H1 (cell line): ENCODE results near the gene PPP1R10. TPM values are rescaled to one million over a fixed set of nuclear protein-coding genes. Genes with fewer than 3 reads are reported as not detected.

Source experiments
- CTCF ChIA-PET: fragments of 300-600 bp; sonication (Branson Sonifier 250); formaldehyde crosslinking; loops from one replicate; lab custom pipeline; 2021; ENCODE audit not compliant: partially characterized antibody; lab: Charles Lee
- POLR2A ChIA-PET: fragments of 300-600 bp; sonication (Branson Sonifier 250); formaldehyde crosslinking; loops from one replicate; lab custom pipeline; 2021; ENCODE audit warnings: inconsistent platforms; ENCODE audit not compliant: partially characterized antibody; lab: Charles Lee
- DNase-seq, 2 experiments: peaks; one replicate each; pipeline versions ENCODE4 v3.0.0 to v3.0.0-alpha.2; 2010 to 2022; ENCODE audit warnings: low spot score in 2 of 2, low read depth in 1 of 2, mixed read lengths in 1 of 2
- FAIRE-seq: peaks from 2 replicates; lab custom pipeline; 2011; peaks lifted over from hg19 to GRCh38; lab: Jason Lieb, UNC
- H2AFZ ChIP-seq: 2 replicates; pipeline ENCODE4 v1.8.1; 2012; ENCODE audit warnings: low read length, inconsistent platforms
- H2AK5ac ChIP-seq: 2 replicates; pipeline ENCODE4 v1.6.1; 2013; ENCODE audit warnings: low read depth, low read length
- H2BK120ac ChIP-seq: replicated peaks from 2 replicates; pipeline ENCODE3; 2013; ENCODE audit warnings: low read depth, low read length, inconsistent platforms
- H2BK12ac ChIP-seq: 2 replicates; pipeline ENCODE4 v1.6.1; 2013; ENCODE audit warnings: low read depth, low read length
- H2BK15ac ChIP-seq: 2 replicates; pipeline ENCODE4 v1.6.1; 2013; ENCODE audit warnings: low read length
- H2BK20ac ChIP-seq: 2 replicates; pipeline ENCODE4 v1.6.1; 2013; ENCODE audit warnings: low read length
- H2BK5ac ChIP-seq: 2 replicates; pipeline ENCODE4 v1.6.1; 2013; ENCODE audit warnings: low read depth, low read length
- H3K14ac ChIP-seq: 2 replicates; pipeline ENCODE4 v1.6.1; 2013; ENCODE audit warnings: inconsistent platforms; ENCODE audit not compliant: insufficient read length
- H3K18ac ChIP-seq: 2 replicates; pipeline ENCODE4 v1.6.1; 2013; ENCODE audit warnings: low read length; ENCODE audit errors: extremely low read depth
- H3K23ac ChIP-seq: 2 replicates; pipeline ENCODE4 v1.6.1; 2013; ENCODE audit warnings: inconsistent platforms; ENCODE audit not compliant: insufficient read length
- H3K23me2 ChIP-seq: 2 replicates; pipeline ENCODE4 v1.6.1; 2013; ENCODE audit warnings: low read depth, low read length
- H3K27ac ChIP-seq: 2 replicates; pipeline ENCODE4 v1.6.1; 2011; ENCODE audit warnings: low read depth, low read length, inconsistent platforms
- H3K27me3 ChIP-seq, 4 experiments: replicated peaks in 1 of 4; 1 replicate in 1 of 4; 2 replicates in 3 of 4; pipeline versions ENCODE4 v1.6.1 to v1.8.1; 2011 to 2013; ENCODE audit warnings: low read length in 3 of 4, mild to moderate bottlenecking in 3 of 4, inconsistent platforms in 2 of 4, mixed read lengths in 2 of 4, moderate library complexity in 1 of 4; ENCODE audit not compliant: control insufficient read depth in 3 of 4, insufficient read depth in 3 of 4; ENCODE audit errors: extremely low read depth in 1 of 4
- H3K36me3 ChIP-seq, 4 experiments: 2 replicates each; pipeline versions ENCODE4 v1.6.1 to v1.8.1; 2011 to 2013; ENCODE audit warnings: mild to moderate bottlenecking in 4 of 4, low read length in 3 of 4, moderate library complexity in 2 of 4, control low read depth in 1 of 4, inconsistent platforms in 1 of 4; ENCODE audit not compliant: insufficient read depth in 4 of 4, control insufficient read depth in 2 of 4
- H3K4ac ChIP-seq: replicated peaks from 2 replicates; pipeline ENCODE3; 2013; ENCODE audit warnings: low read length, low read depth, mixed read lengths, inconsistent platforms; ENCODE audit not compliant: insufficient read length
- H3K4me1 ChIP-seq, 4 experiments: replicated peaks in 1 of 4; 1 replicate in 1 of 4; 2 replicates in 3 of 4; pipeline versions ENCODE4 v1.6.1 to v1.8.1; 2011 to 2013; ENCODE audit warnings: low read length in 3 of 4, inconsistent platforms in 2 of 4, mixed read lengths in 1 of 4; ENCODE audit not compliant: insufficient read depth in 4 of 4, control insufficient read depth in 3 of 4
- H3K4me2 ChIP-seq, 2 experiments: 2 replicates each; pipeline versions ENCODE4 v1.6.1 to v1.8.1; 2011 to 2013; ENCODE audit warnings: low read depth in 2 of 2, low read length in 2 of 2, control low read depth in 1 of 2, inconsistent platforms in 1 of 2, mild to moderate bottlenecking in 1 of 2; ENCODE audit not compliant: insufficient read depth in 1 of 2
- H3K4me3 ChIP-seq, 4 experiments: fragments of 200-600, 300-600 bp in 1 of 4; sonication (generic), shearing (Covaris generic), sonication (Bioruptor Twin) in 1 of 4; 2 replicates each; pipeline versions ENCODE4 v1.5.1 to v1.8.1; 2011 to 2016; ENCODE audit warnings: low read length in 4 of 4, low read depth in 3 of 4, control low read depth in 2 of 4, inconsistent platforms in 2 of 4, mild to moderate bottlenecking in 2 of 4, mixed read lengths in 1 of 4, moderate library complexity in 1 of 4; ENCODE audit not compliant: insufficient read depth in 2 of 4; ENCODE audit errors: extremely low read depth in 1 of 4
- H3K56ac ChIP-seq: replicated peaks from 2 replicates; pipeline ENCODE3; 2013; ENCODE audit warnings: low read depth, mild to moderate bottlenecking, mixed read lengths, low read length, inconsistent platforms; ENCODE audit not compliant: insufficient read length
- H3K79me1 ChIP-seq: 2 replicates; pipeline ENCODE4 v1.6.1; 2013; ENCODE audit warnings: low read depth, low read length, control low read depth
- H3K79me2 ChIP-seq, 2 experiments: 2 replicates each; pipeline versions ENCODE4 v1.6.1 to v1.8.1; 2012 to 2013; ENCODE audit warnings: low read length in 2 of 2, mild to moderate bottlenecking in 2 of 2, inconsistent platforms in 1 of 2; ENCODE audit not compliant: insufficient read depth in 2 of 2, control insufficient read depth in 1 of 2
- H3K9ac ChIP-seq, 4 experiments: replicated peaks in 1 of 4; 1 replicate in 1 of 4; 2 replicates in 3 of 4; pipeline versions ENCODE4 v1.6.1 to v1.8.1; 2011 to 2013; ENCODE audit warnings: low read depth in 3 of 4, low read length in 3 of 4, control low read depth in 2 of 4, mild to moderate bottlenecking in 2 of 4, moderate library complexity in 2 of 4, inconsistent platforms in 1 of 4; ENCODE audit errors: extremely low read depth in 1 of 4
- H3K9me3 ChIP-seq, 2 experiments: 2 replicates each; pipeline versions ENCODE4 v1.6.1 to v1.8.1; 2012 to 2013; ENCODE audit warnings: mild to moderate bottlenecking in 2 of 2, moderate library complexity in 2 of 2, control low read depth in 1 of 2, inconsistent platforms in 1 of 2, low read depth in 1 of 2, low read length in 1 of 2, mixed read lengths in 1 of 2; ENCODE audit not compliant: insufficient read depth in 2 of 2
- H4K20me1 ChIP-seq, 2 experiments: replicated peaks in 1 of 2; 2 replicates each; pipeline versions ENCODE3 to v1.8.1; 2011 to 2013; ENCODE audit warnings: inconsistent platforms in 2 of 2, low read length in 2 of 2, mild to moderate bottlenecking in 1 of 2; ENCODE audit not compliant: insufficient read depth in 2 of 2, control insufficient read depth in 1 of 2
- H4K5ac ChIP-seq: 2 replicates; pipeline ENCODE4 v1.6.1; 2013; ENCODE audit warnings: low read length, low read depth, mixed read lengths, inconsistent platforms; ENCODE audit not compliant: insufficient read length
- H4K8ac ChIP-seq: 2 replicates; pipeline ENCODE4 v1.8.0; 2013; ENCODE audit warnings: mild to moderate bottlenecking, moderate library complexity, low read length, inconsistent platforms; ENCODE audit not compliant: insufficient read depth; ENCODE audit errors: extremely low read depth
- H4K91ac ChIP-seq: replicated peaks from 2 replicates; pipeline ENCODE3; 2013; ENCODE audit warnings: low read length, mixed read lengths, inconsistent platforms; ENCODE audit not compliant: insufficient read length
- BRCA1 ChIP-seq: IDR thresholded peaks from 2 replicates; pipeline ENCODE4 v1.6.1; 2012; ENCODE audit warnings: low read depth, low read length, improper control_type of control experiment
- CBX8 ChIP-seq: fragments of 300-800, 300-1000 bp; sonication (generic); IDR thresholded peaks from 2 replicates; pipeline ENCODE4 v1.7.1; 2016; ENCODE audit warnings: low read depth, low read length, borderline replicate concordance
- CHD2 ChIP-seq: IDR thresholded peaks from 2 replicates; pipeline ENCODE4 v1.6.1; 2012; ENCODE audit warnings: low read length, improper control_type of control experiment
- KDM5A ChIP-seq: fragments of 200-600 bp; IDR thresholded peaks from 2 replicates; pipeline ENCODE4 v1.7.1; 2012; ENCODE audit warnings: mild to moderate bottlenecking, low read length, inconsistent platforms, mixed read lengths
- MAFK ChIP-seq: IDR thresholded peaks from 2 replicates; pipeline ENCODE4 v1.6.1; 2012; ENCODE audit warnings: low read depth, mild to moderate bottlenecking, improper control_type of control experiment, low read length
- NANOG ChIP-seq: IDR thresholded peaks from 2 replicates; pipeline ENCODE4 v1.6.1; 2011; ENCODE audit warnings: low read length, low read depth, mild to moderate bottlenecking, inconsistent platforms; ENCODE audit not compliant: insufficient read depth, poor library complexity, severe bottlenecking
- SRF ChIP-seq: IDR thresholded peaks from 2 replicates; pipeline ENCODE4 v1.6.1; 2011; ENCODE audit warnings: mild to moderate bottlenecking, low read depth, low read length, moderate library complexity
- SUZ12 ChIP-seq: fragments of 200-600 bp; sonication (generic); IDR thresholded peaks from 2 replicates; pipeline ENCODE4 v1.6.1; 2012; ENCODE audit warnings: mild to moderate bottlenecking, inconsistent platforms, low read length, moderate library complexity, mixed read lengths
- TBP ChIP-seq: IDR thresholded peaks from 2 replicates; pipeline ENCODE4 v1.6.1; 2011; ENCODE audit warnings: low read depth, low read length, improper control_type of control experiment
- TCF12 ChIP-seq: IDR thresholded peaks from 2 replicates; pipeline ENCODE4 v1.6.1; 2011; ENCODE audit warnings: low read depth, mild to moderate bottlenecking, low read length
- WGBS, 2 experiments: shearing (Covaris generic) in 1 of 2; methylation state at CpG; one replicate each; pipeline versions ENCODE4 v1.1.6 to v1.1.7; 2013 to 2015; ENCODE audit warnings: low lambda C conversion rate in 2 of 2, mixed read lengths in 2 of 2, inconsistent platforms in 1 of 2, low coverage in 1 of 2, missing lambda C conversion rate in 1 of 2; ENCODE audit not compliant: insufficient replicate concordance in 2 of 2, insufficient coverage in 1 of 2, insufficient read length in 1 of 2; ENCODE audit errors: extremely low coverage in 1 of 2, missing lambda C conversion rate in 1 of 2; 5-methylcytosine and 5-hydroxymethylcytosine counted together
- polyA plus RNA-seq, 7 experiments: library from polyadenylated mRNA; depleted of rRNA in 3 of 7; stranded (reverse) in 5 of 7; unstranded in 2 of 7; fragments of >200 nt in 5 of 7; fragments of 200-250 nt in 2 of 7; gene quantifications; 1 replicate in 5 of 7; 2 replicates in 1 of 7; 4 replicates in 1 of 7; pipeline versions ENCODE4 v1.2.1 to v1.2.3, GENCODE V29; 2011 to 2013; ENCODE audit warnings: missing spikeins in 2 of 7, mixed read lengths in 2 of 7
- total RNA-seq: library from RNA; stranded (reverse); fragmentation: NEBNext Ultra II Directional; extraction: Animal tissue kit (Norgen Biotek cat#: 25700); gene quantifications from 2 replicates; pipeline ENCODE4 v1.2.1, GENCODE V29; 2021
- TF ChIP-seq, protein P1 (sequence below): IDR thresholded peaks from 2 replicates; pipeline ENCODE4 v1.6.1; 2012; ENCODE audit warnings: low read length, inconsistent platforms
- TF ChIP-seq, protein P2 (sequence below): IDR thresholded peaks from 2 replicates; pipeline ENCODE4 v1.6.1; 2011; ENCODE audit warnings: low read depth, mild to moderate bottlenecking, low read length; ENCODE audit not compliant: insufficient read depth

PPP1R10 gene
- total and polyA plus RNA-seq, 2 of the 8 experiments (the other 6 are each of a cell fraction or from before 2014, with no cell fraction given) = 23.9 to 89.1 TPM

DNA sequence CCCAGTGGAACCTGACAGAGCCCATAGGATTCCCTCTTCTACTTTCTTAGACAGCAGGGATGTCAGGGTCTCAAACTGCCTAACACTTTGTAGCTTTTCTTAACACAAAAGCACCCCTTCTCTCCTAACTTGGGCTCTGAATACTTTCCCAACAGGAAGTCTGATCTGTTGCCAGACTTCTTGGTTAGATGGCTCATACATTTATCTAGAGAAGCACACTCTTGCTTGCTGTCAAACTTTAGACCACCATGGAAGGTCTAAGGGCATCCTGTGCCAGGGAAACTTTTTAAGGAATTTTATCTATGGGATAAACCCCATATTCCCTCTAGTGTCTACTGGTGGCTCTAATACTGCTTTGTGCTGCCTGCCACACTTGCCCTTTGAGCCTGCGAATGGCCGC is 26.6 kb upstream of the PPP1R10 start:
- Histone ChIP-seq H3K9ac (no peak overlapping the region), H3K4ac (no peak overlapping the region), H2BK5ac (no peak overlapping the region), H3K23me2 (peaks cover 5% of the 10 kb centered on the region; the same call in 1 of the 2 replicates), H4K8ac (no peak overlapping the region), H4K20me1 (peaks cover 0 to 2% of the 10 kb centered on the region in 2 experiments), H3K79me1 (peaks cover 6% of the 10 kb centered on the region), H2BK20ac (no peak overlapping the region), H3K27ac (no peak overlapping the region), H2BK15ac (no peak overlapping the region), H3K36me3 (peaks cover 8 to 19% (median 13%) of the 10 kb centered on the region in 4 experiments), H2AFZ (no peak overlapping the region), H3K23ac (no peak overlapping the region), H3K4me3 (no peak overlapping the region), H2BK12ac (no peak overlapping the region), H3K79me2 (peaks cover 3 to 20% of the 10 kb centered on the region in 2 experiments; a peak in 3 of 4 replicates), H3K18ac (no peak overlapping the region), H3K14ac (no peak overlapping the region), H4K5ac (no peak overlapping the region), H3K4me2 (no peak overlapping the region), H4K91ac (no peak overlapping the region), H3K4me1 (peaks cover 0 to 6% (median 4%) of the 10 kb centered on the region in 4 experiments; a peak in 5 of 7 replicates), H2BK120ac (no peak overlapping the region), H3K27me3 (no peaks in the 10 kb centered on the region), H3K56ac (no peak overlapping the region), H2AK5ac (no peak overlapping the region), H3K9me3 (no peaks in the 10 kb centered on the region)
- 97% methylated on average over 2 of the region's 2 CpGs; no CpG with 5 or more reads in 1 of the 2 experiments for WGBS, 2 experiments
- no peak for FAIRE-seq
- POLR2A ChIA-PET = interaction anchor here (0.9 to 3.1 kb wide), 12 partner anchors 11 to 100 kb away, joined by 3 to 17 read pairs (median 6); partner anchors contain the start of genes MRPS18B and PPP1R10
- CTCF ChIA-PET = interaction anchor here (0.7 to 1.5 kb wide), 5 partner anchors 18 to 87 kb away, joined by 3 to 5 read pairs (median 3); partner anchors contain the start of gene DHX16
- no peak for DNase-seq
- no peak for TF ChIP-seq MAFK
- no peak for TF ChIP-seq SUZ12
- TF ChIP-seq, protein P1, sequence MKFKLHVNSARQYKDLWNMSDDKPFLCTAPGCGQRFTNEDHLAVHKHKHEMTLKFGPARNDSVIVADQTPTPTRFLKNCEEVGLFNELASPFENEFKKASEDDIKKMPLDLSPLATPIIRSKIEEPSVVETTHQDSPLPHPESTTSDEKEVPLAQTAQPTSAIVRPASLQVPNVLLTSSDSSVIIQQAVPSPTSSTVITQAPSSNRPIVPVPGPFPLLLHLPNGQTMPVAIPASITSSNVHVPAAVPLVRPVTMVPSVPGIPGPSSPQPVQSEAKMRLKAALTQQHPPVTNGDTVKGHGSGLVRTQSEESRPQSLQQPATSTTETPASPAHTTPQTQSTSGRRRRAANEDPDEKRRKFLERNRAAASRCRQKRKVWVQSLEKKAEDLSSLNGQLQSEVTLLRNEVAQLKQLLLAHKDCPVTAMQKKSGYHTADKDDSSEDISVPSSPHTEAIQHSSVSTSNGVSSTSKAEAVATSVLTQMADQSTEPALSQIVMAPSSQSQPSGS = no peak
- TF ChIP-seq KDM5A = no peak
- TF ChIP-seq, protein P2, sequence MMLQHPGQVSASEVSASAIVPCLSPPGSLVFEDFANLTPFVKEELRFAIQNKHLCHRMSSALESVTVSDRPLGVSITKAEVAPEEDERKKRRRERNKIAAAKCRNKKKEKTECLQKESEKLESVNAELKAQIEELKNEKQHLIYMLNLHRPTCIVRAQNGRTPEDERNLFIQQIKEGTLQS = no peak
- no peak for TF ChIP-seq CHD2
- TF ChIP-seq TBP = no peak
- no peak for TF ChIP-seq BRCA1
- no peak for TF ChIP-seq TCF12
- TF ChIP-seq CBX8 = no peak
- TF ChIP-seq SRF = no peak
- TF ChIP-seq NANOG = no peak
